BJ (cell line): ENCODE results near the gene LZTR1. TPM values are rescaled to one million over a fixed set of nuclear protein-coding genes. Genes with fewer than 3 reads are reported as not detected.

ENCODE experiments used
- CTCF ChIA-PET: fragments of 350-600 bp; formaldehyde crosslinking; extraction: SDS; loops from one replicate; lab custom pipeline; 2021; ENCODE audit warnings: antibody characterized with exemption, inconsistent platforms; lab: Yijun Ruan, JAX
- POLR2A ChIA-PET: fragments of 300-600 bp; sonication (Branson Sonifier 250); formaldehyde crosslinking; extraction: SDS; loops from one replicate; lab custom pipeline; 2021; ENCODE audit warnings: antibody characterized with exemption; lab: Charles Lee
- DNase-seq: peaks from one replicate; pipeline ENCODE4 v3.0.0-alpha.2; 2011; ENCODE audit warnings: low read depth
- H3K27me3 ChIP-seq: 2 replicates; pipeline ENCODE4 v1.6.0; 2011; ENCODE audit warnings: low read length; ENCODE audit not compliant: control insufficient read depth, insufficient read depth
- H3K36me3 ChIP-seq: 2 replicates; pipeline ENCODE4 v1.5.1; 2011; ENCODE audit warnings: low read length; ENCODE audit not compliant: control insufficient read depth, insufficient read depth
- H3K4me3 ChIP-seq: 2 replicates; pipeline ENCODE4 v1.5.1; 2011; ENCODE audit warnings: low read depth, mild to moderate bottlenecking, control low read depth, low read length
- polyA plus RNA-seq: library from polyadenylated mRNA; depleted of rRNA; stranded (reverse); fragments of >200 nt; gene quantifications from 2 replicates; pipeline ENCODE4 v1.2.3, GENCODE V29; 2011
- TF ChIP-seq, protein P1 (sequence below): IDR thresholded peaks from 2 replicates; pipeline ENCODE4 v1.5.1; 2011; ENCODE audit warnings: low read depth, mild to moderate bottlenecking, control low read depth, inconsistent platforms, low read length, moderate library complexity; ENCODE audit not compliant: insufficient read depth

The LZTR1 gene
- polyA plus RNA-seq, 1 experiment = 45.9 TPM

DNA sequence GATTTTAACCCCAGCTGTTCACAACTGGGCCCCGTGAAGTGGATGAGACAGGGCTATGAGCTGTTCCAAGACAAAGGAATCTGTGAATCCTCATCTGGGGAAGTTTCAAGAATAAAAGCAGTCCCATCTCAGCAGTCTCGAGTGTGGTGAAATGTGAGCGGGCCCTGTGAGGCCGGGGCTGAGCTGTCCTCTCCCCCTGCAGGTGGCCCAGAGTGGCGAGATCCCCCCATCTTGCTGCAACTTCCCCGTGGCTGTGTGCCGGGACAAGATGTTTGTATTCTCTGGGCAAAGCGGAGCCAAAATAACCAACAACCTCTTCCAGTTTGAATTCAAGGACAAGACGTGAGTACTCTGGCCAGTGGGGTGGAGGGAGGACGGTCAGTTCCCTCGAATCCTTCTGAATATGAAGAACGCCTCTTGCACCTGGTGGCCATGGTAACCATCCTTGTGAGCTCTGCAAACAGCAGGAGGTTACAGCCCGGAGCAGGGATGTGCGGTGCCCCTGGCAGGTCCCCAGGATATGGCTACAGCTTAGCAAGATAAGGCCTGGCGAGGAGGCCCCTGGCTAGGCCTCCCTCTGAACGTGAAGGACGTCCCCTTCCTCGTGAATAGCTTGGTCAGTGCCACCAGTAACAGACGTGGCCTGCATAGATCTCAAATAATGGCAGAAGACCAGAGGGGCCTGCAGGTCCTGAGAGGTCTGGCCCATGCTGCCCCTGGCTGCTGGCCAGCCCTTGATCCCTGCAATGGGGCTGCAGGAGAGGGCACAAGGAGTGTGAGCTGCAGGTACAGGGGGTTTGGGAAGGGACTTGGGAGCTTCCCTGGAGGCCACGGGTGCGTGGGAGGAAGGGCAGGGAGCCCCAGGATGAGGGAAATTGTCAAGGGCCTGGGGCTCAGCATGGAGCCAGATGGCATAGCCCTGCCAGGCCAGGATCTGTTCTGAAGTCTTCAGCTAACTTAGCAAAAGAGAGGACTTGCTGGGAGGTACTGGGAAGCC, 8.4 kb downstream of the LZTR1 start:
- ChIA-PET POLR2A (no interaction called here), CTCF (interaction anchor here (1.2 to 2.1 kb wide), 5 partner anchors 9 to 113 kb away, joined by 3 to 5 read pairs (median 4); partner anchors contain the start of gene LZTR1)
- no peaks in the 10 kb centered on the region for H3K27me3 ChIP-seq
- H3K4me3 ChIP-seq = no peak overlapping the region
- DNase-seq = no peak
- TF ChIP-seq, protein P1, sequence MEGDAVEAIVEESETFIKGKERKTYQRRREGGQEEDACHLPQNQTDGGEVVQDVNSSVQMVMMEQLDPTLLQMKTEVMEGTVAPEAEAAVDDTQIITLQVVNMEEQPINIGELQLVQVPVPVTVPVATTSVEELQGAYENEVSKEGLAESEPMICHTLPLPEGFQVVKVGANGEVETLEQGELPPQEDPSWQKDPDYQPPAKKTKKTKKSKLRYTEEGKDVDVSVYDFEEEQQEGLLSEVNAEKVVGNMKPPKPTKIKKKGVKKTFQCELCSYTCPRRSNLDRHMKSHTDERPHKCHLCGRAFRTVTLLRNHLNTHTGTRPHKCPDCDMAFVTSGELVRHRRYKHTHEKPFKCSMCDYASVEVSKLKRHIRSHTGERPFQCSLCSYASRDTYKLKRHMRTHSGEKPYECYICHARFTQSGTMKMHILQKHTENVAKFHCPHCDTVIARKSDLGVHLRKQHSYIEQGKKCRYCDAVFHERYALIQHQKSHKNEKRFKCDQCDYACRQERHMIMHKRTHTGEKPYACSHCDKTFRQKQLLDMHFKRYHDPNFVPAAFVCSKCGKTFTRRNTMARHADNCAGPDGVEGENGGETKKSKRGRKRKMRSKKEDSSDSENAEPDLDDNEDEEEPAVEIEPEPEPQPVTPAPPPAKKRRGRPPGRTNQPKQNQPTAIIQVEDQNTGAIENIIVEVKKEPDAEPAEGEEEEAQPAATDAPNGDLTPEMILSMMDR = no peak
- H3K36me3 ChIP-seq = peaks cover 35% of the 10 kb centered on the region

DNA sequence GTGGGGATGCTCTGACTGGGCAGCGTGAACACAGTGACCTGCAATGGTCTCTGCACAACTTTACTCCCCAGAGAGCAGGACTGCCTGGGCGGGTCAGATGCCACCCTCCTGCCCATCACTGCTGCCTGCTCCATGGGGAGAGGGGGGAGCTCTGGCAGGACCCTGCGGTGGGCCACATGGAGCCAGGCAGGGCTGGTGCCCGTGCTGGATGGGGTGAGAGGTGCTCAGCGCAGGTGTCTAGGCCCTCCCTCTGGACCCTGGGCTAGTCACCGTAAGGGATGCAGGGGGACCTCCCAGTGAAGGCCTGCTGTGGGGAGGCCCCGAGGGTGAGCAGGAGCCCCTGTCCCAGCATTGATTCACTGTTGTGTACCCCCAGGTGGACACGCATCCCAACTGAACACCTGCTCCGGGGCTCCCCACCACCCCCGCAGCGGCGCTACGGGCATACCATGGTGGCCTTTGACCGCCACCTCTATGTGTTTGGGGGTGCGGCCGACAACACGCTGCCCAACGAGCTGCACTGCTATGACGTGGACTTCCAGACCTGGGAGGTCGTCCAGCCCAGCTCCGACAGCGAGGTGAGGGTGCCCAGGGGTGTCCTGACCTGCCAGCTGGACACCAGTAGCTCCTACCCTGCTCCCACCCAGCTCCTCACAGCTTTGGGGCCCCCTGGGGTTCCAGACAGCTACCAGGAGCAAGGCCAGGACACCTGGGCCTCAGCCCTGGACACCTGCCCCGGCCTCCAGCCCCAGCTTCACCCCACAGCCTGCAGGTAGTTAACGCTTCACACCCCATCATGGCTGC, 9.4 kb downstream of the LZTR1 start:
- Histone ChIP-seq H3K4me3 (no peak overlapping the region), H3K27me3 (no peaks in the 10 kb centered on the region), H3K36me3 (peaks cover 35% of the 10 kb centered on the region)
- POLR2A ChIA-PET = no interaction called here
- CTCF ChIA-PET = interaction anchor here (1.5 to 2.1 kb wide), 2 partner anchors 10 to 111 kb away, joined by 5 read pairs; partner anchors contain the start of gene LZTR1
- TF ChIP-seq, protein P1 = no peak
- DNase-seq = no peak

DNA sequence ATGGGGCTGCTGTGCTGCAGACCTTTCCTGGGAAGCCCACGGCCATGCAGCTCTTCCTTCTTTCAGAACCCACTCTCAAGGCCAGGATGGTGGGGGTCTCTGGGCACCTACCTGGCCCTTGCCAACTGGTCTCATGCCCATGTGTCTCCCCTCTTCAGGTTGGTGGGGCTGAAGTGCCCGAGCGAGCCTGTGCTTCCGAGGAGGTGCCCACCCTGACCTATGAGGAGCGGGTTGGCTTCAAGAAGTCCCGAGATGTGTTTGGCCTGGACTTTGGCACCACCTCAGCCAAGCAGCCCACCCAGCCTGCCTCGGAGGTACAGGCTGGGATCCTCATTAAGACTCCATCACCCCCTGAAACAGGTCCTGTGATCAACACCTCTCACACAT, 10.0 kb downstream of the LZTR1 start:
- CTCF ChIA-PET = interaction anchor here (1.5 kb wide), 1 partner anchor 111 kb away, joined by 5 read pairs; no protein-coding TSS in a partner anchor
- peaks cover 39% of the 10 kb centered on the region for H3K36me3 ChIP-seq
- POLR2A ChIA-PET = no interaction called here
- TF ChIP-seq, protein P1 = no peak
- H3K4me3 ChIP-seq = no peak overlapping the region
- H3K27me3 ChIP-seq = no peaks in the 10 kb centered on the region
- no peak for DNase-seq

GRCh38 chr22:20992456-20993303, 10.6 kb downstream of the LZTR1 start:
- peaks cover 37% of the 10 kb centered on the region for H3K36me3 ChIP-seq

More at GRCh38 chr22:20992456-20993303, 10.6 kb downstream of the LZTR1 start:
- DNase-seq = no peak
- H3K27me3 ChIP-seq = no peaks in the 10 kb centered on the region
- H3K4me3 ChIP-seq = no peak overlapping the region
- CTCF ChIA-PET = interaction anchor here (1.2 kb wide), 1 partner anchor 107 kb away, joined by 3 read pairs; no protein-coding TSS in a partner anchor
- TF ChIP-seq, protein P1 = no peak
- POLR2A ChIA-PET = no interaction called here
